Rectal smooth muscle tissue (tissue), 1 donor: ENCODE data around the gene MCM7.

ENCODE experiments used
- H3K27ac ChIP-seq: one replicate; pipeline ENCODE4 v1.7.0; 2013; ENCODE audit warnings: low read depth, low read length, inconsistent platforms
- H3K27me3 ChIP-seq: one replicate; pipeline ENCODE4 v1.7.0; 2013; ENCODE audit warnings: low read length; ENCODE audit not compliant: control insufficient read depth, insufficient read depth
- H3K36me3 ChIP-seq: one replicate; pipeline ENCODE4 v1.7.0; 2013; ENCODE audit warnings: low read length; ENCODE audit not compliant: control insufficient read depth, insufficient read depth
- H3K4me1 ChIP-seq: one replicate; pipeline ENCODE4 v1.7.0; 2013; ENCODE audit warnings: low read length; ENCODE audit not compliant: control insufficient read depth, insufficient read depth
- H3K4me3 ChIP-seq: one replicate; pipeline ENCODE4 v1.7.0; 2013; ENCODE audit warnings: low read length
- H3K9ac ChIP-seq: one replicate; pipeline ENCODE4 v1.7.0; 2013; ENCODE audit warnings: low read length

MCM7 gene

GRCh38 chr7:100088621-100089457 is 12.4 kb downstream of the MCM7 start, which contains the start of gene COPS6:
Gene COPS6, plus strand, starts transcription at chr7:100088969. Its CDS starts 22 bp downstream, at chr7:100088991.
- Histone ChIP-seq H3K4me1 (peaks cover 11% of the 10 kb centered on the region), H3K4me3 (peak within 1 kb of the TSS; percentile 99), H3K36me3 (peaks cover 31% of the 10 kb centered on the region), H3K9ac (peak within 1 kb of the TSS; percentile 57), H3K27me3 (no peaks in the 10 kb centered on the region), H3K27ac (peak within 1 kb of the TSS; percentile 88)

- Histone ChIP-seq H3K9ac (peak overlapping the region; percentile 57), H3K36me3 (peaks cover 24% of the 10 kb centered on the region), H3K4me1 (peaks cover 11% of the 10 kb centered on the region), H3K27ac (peak overlapping the region; percentile 88), H3K4me3 (peak overlapping the region; percentile 99), H3K27me3 (no peaks in the 10 kb centered on the region)
These were observed 13.0 kb downstream of the MCM7 start for GRCh38 chr7:100088095-100088620.

GRCh38 chr7:100087055-100087750 is 14.0 kb downstream of the MCM7 start:
- H3K36me3 ChIP-seq = peaks cover 15% of the 10 kb centered on the region
- H3K9ac ChIP-seq = no peak overlapping the region
- H3K27ac ChIP-seq = peak overlapping the region; percentile 88
- no peaks in the 10 kb centered on the region for H3K27me3 ChIP-seq
- H3K4me3 ChIP-seq = no peak overlapping the region
- H3K4me1 ChIP-seq = peaks cover 11% of the 10 kb centered on the region

- peaks cover 16% of the 10 kb centered on the region for H3K4me1 ChIP-seq
These were observed 15.7 kb downstream of the MCM7 start for GRCh38 chr7:100085515-100085914.

GRCh38 chr7:100082978-100083377 is 18.2 kb downstream of the MCM7 start:
- Histone ChIP-seq H3K9ac (no peak overlapping the region), H3K4me3 (no peak overlapping the region), H3K36me3 (no peaks in the 10 kb centered on the region), H3K27ac (no peak overlapping the region), H3K27me3 (no peaks in the 10 kb centered on the region), H3K4me1 (peaks cover 11% of the 10 kb centered on the region)

More at GRCh38 chr7:100085515-100085914, 15.7 kb downstream of the MCM7 start:
- Histone ChIP-seq H3K9ac (no peak overlapping the region), H3K36me3 (peaks cover 3% of the 10 kb centered on the region), H3K4me3 (no peak overlapping the region), H3K27ac (no peak overlapping the region), H3K27me3 (no peaks in the 10 kb centered on the region)

GRCh38 chr7:100081535-100082102 is 19.6 kb downstream of the MCM7 start, which contains the start of gene ZNF3:
Gene ZNF3, minus strand, starts transcription at chr7:100081723. Its CDS starts 4,366 bp downstream, at chr7:100077357.
- H3K9ac ChIP-seq = peak within 1 kb of the TSS; percentile 94
- peaks cover 6% of the 10 kb centered on the region for H3K36me3 ChIP-seq
- peaks cover 8% of the 10 kb centered on the region for H3K4me1 ChIP-seq
- no peaks in the 10 kb centered on the region for H3K27me3 ChIP-seq
- peak within 1 kb of the TSS; percentile 95 for H3K4me3 ChIP-seq
- peak within 1 kb of the TSS; percentile 72 for H3K27ac ChIP-seq

GRCh38 chr7:100080907-100081534 is 20.2 kb downstream of the MCM7 start:
- peak overlapping the region; percentile 95 for H3K4me3 ChIP-seq
- H3K27me3 ChIP-seq = no peaks in the 10 kb centered on the region
- peak overlapping the region; percentile 72 for H3K27ac ChIP-seq
- peak overlapping the region; percentile 94 for H3K9ac ChIP-seq
- peaks cover 10% of the 10 kb centered on the region for H3K36me3 ChIP-seq
- peaks cover 8% of the 10 kb centered on the region for H3K4me1 ChIP-seq

- peaks cover 24% of the 10 kb centered on the region for H3K36me3 ChIP-seq
- no peak overlapping the region for H3K27ac ChIP-seq
- H3K4me1 ChIP-seq = peaks cover 8% of the 10 kb centered on the region
- H3K4me3 ChIP-seq = no peak overlapping the region
- no peak overlapping the region for H3K9ac ChIP-seq
- no peaks in the 10 kb centered on the region for H3K27me3 ChIP-seq
These were observed 22.1 kb downstream of the MCM7 start for GRCh38 chr7:100079024-100079560.

- H3K9ac ChIP-seq = no peak overlapping the region
- H3K36me3 ChIP-seq = peaks cover 42% of the 10 kb centered on the region
- no peak overlapping the region for H3K27ac ChIP-seq
- H3K4me3 ChIP-seq = no peak overlapping the region
- H3K4me1 ChIP-seq = peaks cover 8% of the 10 kb centered on the region
- H3K27me3 ChIP-seq = no peaks in the 10 kb centered on the region
These were observed 24.0 kb downstream of the MCM7 start for GRCh38 chr7:100077205-100077604.

- no peak overlapping the region for H3K4me3 ChIP-seq
- peaks cover 4% of the 10 kb centered on the region for H3K4me1 ChIP-seq
- no peak overlapping the region for H3K27ac ChIP-seq
- H3K27me3 ChIP-seq = no peaks in the 10 kb centered on the region
- peaks cover 60% of the 10 kb centered on the region for H3K36me3 ChIP-seq
- no peak overlapping the region for H3K9ac ChIP-seq
These were observed 25.8 kb downstream of the MCM7 start for GRCh38 chr7:100075418-100075817.

GRCh38 chr7:100074841-100075240 is 26.4 kb downstream of the MCM7 start:
- H3K4me3 ChIP-seq = no peak overlapping the region
- no peak overlapping the region for H3K27ac ChIP-seq
- H3K27me3 ChIP-seq = no peaks in the 10 kb centered on the region
- H3K9ac ChIP-seq = no peak overlapping the region
- no peaks in the 10 kb centered on the region for H3K4me1 ChIP-seq
- peaks cover 66% of the 10 kb centered on the region for H3K36me3 ChIP-seq
